ENCODE results near the gene C11orf24. TPM values are rescaled to one million over a fixed set of nuclear protein-coding genes. Genes with fewer than 3 reads are reported as not detected.

The C11orf24 gene
- total and polyA plus RNA-seq, 2 donors: 21.7 to 29.0 TPM

Other genes with a start within 250 kb of the C11orf24 start
- gene NDUFS8, start 241.3 kb downstream of the C11orf24 start, total RNA-seq: 57.0 TPM
- 172 TPM for gene NDUFS8, start 241.3 kb downstream of the C11orf24 start, polyA plus RNA-seq
- gene TCIRG1, start 232.9 kb downstream of the C11orf24 start, total RNA-seq: 43.4 TPM
- gene TCIRG1, start 232.9 kb downstream of the C11orf24 start, polyA plus RNA-seq: 108 TPM
- gene CHKA, start 150.6 kb downstream of the C11orf24 start, total RNA-seq: 26.2 TPM
- 20.2 TPM for gene CHKA, start 150.6 kb downstream of the C11orf24 start, polyA plus RNA-seq
- gene KMT5B, start 58.7 kb downstream of the C11orf24 start, total RNA-seq: 78.5 TPM
- gene KMT5B, start 58.7 kb downstream of the C11orf24 start, polyA plus RNA-seq: 24.5 TPM
- gene LRP5, start 40.6 kb upstream of the C11orf24 start, total RNA-seq: 30.8 TPM
- 54.8 TPM for gene LRP5, start 40.6 kb upstream of the C11orf24 start, polyA plus RNA-seq
- 288 TPM for gene PPP6R3, start 188.8 kb upstream of the C11orf24 start, total RNA-seq
- 46.8 TPM for gene PPP6R3, start 188.8 kb upstream of the C11orf24 start, polyA plus RNA-seq